H1 (cell line): Measurements from ENCODE around the gene CAMKMT. TPM values are rescaled to one million over a fixed set of nuclear protein-coding genes. Genes with fewer than 3 reads are reported as not detected.
"Not testable (repeated sequence)": the region's sequence is repeated elsewhere in the genome, so short reads cannot be mapped to it uniquely, and the experiment has no call there.

Source experiments
- CTCF ChIA-PET: fragments of 300-600 bp; sonication (Branson Sonifier 250); formaldehyde crosslinking; loops from one replicate; lab custom pipeline; 2021; ENCODE audit not compliant: partially characterized antibody; lab: Charles Lee
- POLR2A ChIA-PET: fragments of 300-600 bp; sonication (Branson Sonifier 250); formaldehyde crosslinking; loops from one replicate; lab custom pipeline; 2021; ENCODE audit warnings: inconsistent platforms; ENCODE audit not compliant: partially characterized antibody; lab: Charles Lee
- DNase-seq, 2 experiments: peaks; one replicate each; pipeline versions ENCODE4 v3.0.0 to v3.0.0-alpha.2; 2010 to 2022; ENCODE audit warnings: low spot score in 2 of 2, low read depth in 1 of 2, mixed read lengths in 1 of 2
- FAIRE-seq: peaks from 2 replicates; lab custom pipeline; 2011; peaks lifted over from hg19 to GRCh38; lab: Jason Lieb, UNC
- H2AFZ ChIP-seq: 2 replicates; pipeline ENCODE4 v1.8.1; 2012; ENCODE audit warnings: low read length, inconsistent platforms
- H2AK5ac ChIP-seq: 2 replicates; pipeline ENCODE4 v1.6.1; 2013; ENCODE audit warnings: low read depth, low read length
- H2BK120ac ChIP-seq: replicated peaks from 2 replicates; pipeline ENCODE3; 2013; ENCODE audit warnings: low read depth, low read length, inconsistent platforms
- H2BK12ac ChIP-seq: 2 replicates; pipeline ENCODE4 v1.6.1; 2013; ENCODE audit warnings: low read depth, low read length
- H2BK15ac ChIP-seq: 2 replicates; pipeline ENCODE4 v1.6.1; 2013; ENCODE audit warnings: low read length
- H2BK20ac ChIP-seq: 2 replicates; pipeline ENCODE4 v1.6.1; 2013; ENCODE audit warnings: low read length
- H2BK5ac ChIP-seq: 2 replicates; pipeline ENCODE4 v1.6.1; 2013; ENCODE audit warnings: low read depth, low read length
- H3K14ac ChIP-seq: 2 replicates; pipeline ENCODE4 v1.6.1; 2013; ENCODE audit warnings: inconsistent platforms; ENCODE audit not compliant: insufficient read length
- H3K18ac ChIP-seq: 2 replicates; pipeline ENCODE4 v1.6.1; 2013; ENCODE audit warnings: low read length; ENCODE audit errors: extremely low read depth
- H3K23ac ChIP-seq: 2 replicates; pipeline ENCODE4 v1.6.1; 2013; ENCODE audit warnings: inconsistent platforms; ENCODE audit not compliant: insufficient read length
- H3K23me2 ChIP-seq: 2 replicates; pipeline ENCODE4 v1.6.1; 2013; ENCODE audit warnings: low read depth, low read length
- H3K27ac ChIP-seq: 2 replicates; pipeline ENCODE4 v1.6.1; 2011; ENCODE audit warnings: low read depth, low read length, inconsistent platforms
- H3K27me3 ChIP-seq, 4 experiments: replicated peaks in 1 of 4; 1 replicate in 1 of 4; 2 replicates in 3 of 4; pipeline versions ENCODE4 v1.6.1 to v1.8.1; 2011 to 2013; ENCODE audit warnings: low read length in 3 of 4, mild to moderate bottlenecking in 3 of 4, inconsistent platforms in 2 of 4, mixed read lengths in 2 of 4, moderate library complexity in 1 of 4; ENCODE audit not compliant: control insufficient read depth in 3 of 4, insufficient read depth in 3 of 4; ENCODE audit errors: extremely low read depth in 1 of 4
- H3K36me3 ChIP-seq, 4 experiments: 2 replicates each; pipeline versions ENCODE4 v1.6.1 to v1.8.1; 2011 to 2013; ENCODE audit warnings: mild to moderate bottlenecking in 4 of 4, low read length in 3 of 4, moderate library complexity in 2 of 4, control low read depth in 1 of 4, inconsistent platforms in 1 of 4; ENCODE audit not compliant: insufficient read depth in 4 of 4, control insufficient read depth in 2 of 4
- H3K4ac ChIP-seq: replicated peaks from 2 replicates; pipeline ENCODE3; 2013; ENCODE audit warnings: low read length, low read depth, mixed read lengths, inconsistent platforms; ENCODE audit not compliant: insufficient read length
- H3K4me1 ChIP-seq, 4 experiments: replicated peaks in 1 of 4; 1 replicate in 1 of 4; 2 replicates in 3 of 4; pipeline versions ENCODE4 v1.6.1 to v1.8.1; 2011 to 2013; ENCODE audit warnings: low read length in 3 of 4, inconsistent platforms in 2 of 4, mixed read lengths in 1 of 4; ENCODE audit not compliant: insufficient read depth in 4 of 4, control insufficient read depth in 3 of 4
- H3K4me2 ChIP-seq, 2 experiments: 2 replicates each; pipeline versions ENCODE4 v1.6.1 to v1.8.1; 2011 to 2013; ENCODE audit warnings: low read depth in 2 of 2, low read length in 2 of 2, control low read depth in 1 of 2, inconsistent platforms in 1 of 2, mild to moderate bottlenecking in 1 of 2; ENCODE audit not compliant: insufficient read depth in 1 of 2
- H3K4me3 ChIP-seq, 4 experiments: fragments of 200-600, 300-600 bp in 1 of 4; sonication (generic), shearing (Covaris generic), sonication (Bioruptor Twin) in 1 of 4; 2 replicates each; pipeline versions ENCODE4 v1.5.1 to v1.8.1; 2011 to 2016; ENCODE audit warnings: low read length in 4 of 4, low read depth in 3 of 4, control low read depth in 2 of 4, inconsistent platforms in 2 of 4, mild to moderate bottlenecking in 2 of 4, mixed read lengths in 1 of 4, moderate library complexity in 1 of 4; ENCODE audit not compliant: insufficient read depth in 2 of 4; ENCODE audit errors: extremely low read depth in 1 of 4
- H3K56ac ChIP-seq: replicated peaks from 2 replicates; pipeline ENCODE3; 2013; ENCODE audit warnings: low read depth, mild to moderate bottlenecking, mixed read lengths, low read length, inconsistent platforms; ENCODE audit not compliant: insufficient read length
- H3K79me1 ChIP-seq: 2 replicates; pipeline ENCODE4 v1.6.1; 2013; ENCODE audit warnings: low read depth, low read length, control low read depth
- H3K79me2 ChIP-seq, 2 experiments: 2 replicates each; pipeline versions ENCODE4 v1.6.1 to v1.8.1; 2012 to 2013; ENCODE audit warnings: low read length in 2 of 2, mild to moderate bottlenecking in 2 of 2, inconsistent platforms in 1 of 2; ENCODE audit not compliant: insufficient read depth in 2 of 2, control insufficient read depth in 1 of 2
- H3K9ac ChIP-seq, 4 experiments: replicated peaks in 1 of 4; 1 replicate in 1 of 4; 2 replicates in 3 of 4; pipeline versions ENCODE4 v1.6.1 to v1.8.1; 2011 to 2013; ENCODE audit warnings: low read depth in 3 of 4, low read length in 3 of 4, control low read depth in 2 of 4, mild to moderate bottlenecking in 2 of 4, moderate library complexity in 2 of 4, inconsistent platforms in 1 of 4; ENCODE audit errors: extremely low read depth in 1 of 4
- H3K9me3 ChIP-seq, 2 experiments: 2 replicates each; pipeline versions ENCODE4 v1.6.1 to v1.8.1; 2012 to 2013; ENCODE audit warnings: mild to moderate bottlenecking in 2 of 2, moderate library complexity in 2 of 2, control low read depth in 1 of 2, inconsistent platforms in 1 of 2, low read depth in 1 of 2, low read length in 1 of 2, mixed read lengths in 1 of 2; ENCODE audit not compliant: insufficient read depth in 2 of 2
- H4K20me1 ChIP-seq, 2 experiments: replicated peaks in 1 of 2; 2 replicates each; pipeline versions ENCODE3 to v1.8.1; 2011 to 2013; ENCODE audit warnings: inconsistent platforms in 2 of 2, low read length in 2 of 2, mild to moderate bottlenecking in 1 of 2; ENCODE audit not compliant: insufficient read depth in 2 of 2, control insufficient read depth in 1 of 2
- H4K5ac ChIP-seq: 2 replicates; pipeline ENCODE4 v1.6.1; 2013; ENCODE audit warnings: low read length, low read depth, mixed read lengths, inconsistent platforms; ENCODE audit not compliant: insufficient read length
- H4K8ac ChIP-seq: 2 replicates; pipeline ENCODE4 v1.8.0; 2013; ENCODE audit warnings: mild to moderate bottlenecking, moderate library complexity, low read length, inconsistent platforms; ENCODE audit not compliant: insufficient read depth; ENCODE audit errors: extremely low read depth
- H4K91ac ChIP-seq: replicated peaks from 2 replicates; pipeline ENCODE3; 2013; ENCODE audit warnings: low read length, mixed read lengths, inconsistent platforms; ENCODE audit not compliant: insufficient read length
- SIN3A ChIP-seq, 2 experiments: IDR thresholded peaks in 1 of 2; conservative IDR thresholded peaks in 1 of 2; 2 replicates each; pipeline ENCODE4 v1.6.1; 2011 to 2012; ENCODE audit warnings: low read length in 2 of 2, improper control_type of control experiment in 1 of 2, low read depth in 1 of 2, mild to moderate bottlenecking in 1 of 2
- WGBS, 2 experiments: shearing (Covaris generic) in 1 of 2; methylation state at CpG; one replicate each; pipeline versions ENCODE4 v1.1.6 to v1.1.7; 2013 to 2015; ENCODE audit warnings: low lambda C conversion rate in 2 of 2, mixed read lengths in 2 of 2, inconsistent platforms in 1 of 2, low coverage in 1 of 2, missing lambda C conversion rate in 1 of 2; ENCODE audit not compliant: insufficient replicate concordance in 2 of 2, insufficient coverage in 1 of 2, insufficient read length in 1 of 2; ENCODE audit errors: extremely low coverage in 1 of 2, missing lambda C conversion rate in 1 of 2; 5-methylcytosine and 5-hydroxymethylcytosine counted together
- polyA plus RNA-seq, 7 experiments: library from polyadenylated mRNA; depleted of rRNA in 3 of 7; stranded (reverse) in 5 of 7; unstranded in 2 of 7; fragments of >200 nt in 5 of 7; fragments of 200-250 nt in 2 of 7; gene quantifications; 1 replicate in 5 of 7; 2 replicates in 1 of 7; 4 replicates in 1 of 7; pipeline versions ENCODE4 v1.2.1 to v1.2.3, GENCODE V29; 2011 to 2013; ENCODE audit warnings: missing spikeins in 2 of 7, mixed read lengths in 2 of 7
- total RNA-seq: library from RNA; stranded (reverse); fragmentation: NEBNext Ultra II Directional; extraction: Animal tissue kit (Norgen Biotek cat#: 25700); gene quantifications from 2 replicates; pipeline ENCODE4 v1.2.1, GENCODE V29; 2021

Gene CAMKMT
- total and polyA plus RNA-seq, 2 of the 8 experiments (the other 6 are each of a cell fraction or from before 2014, with no cell fraction given), result 14.7 to 22.4 TPM

GRCh38 chr2:44582363-44583008, 220.7 kb downstream of the CAMKMT start (continued):
- no peak for TF ChIP-seq SIN3A (conservative IDR thresholded peaks at IDR 0.05 in 1 of 2, IDR thresholded peaks at IDR 0.05 in 1 of 2; ENCODE audit: low read depth in 1 of 2, low read length in 2 of 2)

- H3K14ac ChIP-seq, H2AFZ ChIP-seq, H2BK12ac ChIP-seq, H2BK5ac ChIP-seq, H3K4me1 ChIP-seq, H2BK15ac ChIP-seq, H3K4ac ChIP-seq, H3K27ac ChIP-seq, FAIRE-seq, H3K4me2 ChIP-seq, H3K27me3 ChIP-seq, H3K56ac ChIP-seq, H3K79me1 ChIP-seq, H2BK120ac ChIP-seq, H4K5ac ChIP-seq, H3K79me2 ChIP-seq, DNase-seq, H3K23ac ChIP-seq, H4K20me1 ChIP-seq, H3K18ac ChIP-seq, H3K36me3 ChIP-seq, H4K8ac ChIP-seq, H4K91ac ChIP-seq, H2BK20ac ChIP-seq, H3K4me3 ChIP-seq, H3K9ac ChIP-seq, H3K23me2 ChIP-seq, H2AK5ac ChIP-seq, POLR2A ChIA-PET, H3K9me3 ChIP-seq: not testable (repeated sequence)
- 87% methylated on average over 2 of the region's 2 CpGs; no CpG with 5 or more reads in 1 of the 2 experiments for WGBS, 2 experiments
- CTCF ChIA-PET, result interaction anchor here (1.2 kb wide), 1 partner anchor 73 kb away, joined by 3 read pairs; no protein-coding TSS in a partner anchor
Observed at GRCh38 chr2:44595615-44596014, 233.9 kb downstream of the CAMKMT start.
